MM.1S (cell line): ENCODE data around the gene SOWAHC.

Experiments
- EZH2 ChIP-seq: fragments of 300-600 bp; sonication (generic); optimal IDR thresholded peaks from 2 replicates; pipeline ENCODE3; 2017; ENCODE audit warnings: low read depth, mild to moderate bottlenecking, antibody characterized with exemption, low read length, mixed read lengths
- EZH2phosphoT487 ChIP-seq: fragments of 300-600 bp; sonication (generic); IDR thresholded peaks from 2 replicates; pipeline ENCODE4 v1.6.1; 2018; ENCODE audit warnings: antibody characterized with exemption, low read length
- TF ChIP-seq, protein P1 (sequence below): fragments of 300-600 bp; sonication (generic); IDR thresholded peaks from 2 replicates; pipeline ENCODE4 v1.5.1; 2016; ENCODE audit warnings: antibody characterized with exemption, low read length, mixed read lengths

DNA sequence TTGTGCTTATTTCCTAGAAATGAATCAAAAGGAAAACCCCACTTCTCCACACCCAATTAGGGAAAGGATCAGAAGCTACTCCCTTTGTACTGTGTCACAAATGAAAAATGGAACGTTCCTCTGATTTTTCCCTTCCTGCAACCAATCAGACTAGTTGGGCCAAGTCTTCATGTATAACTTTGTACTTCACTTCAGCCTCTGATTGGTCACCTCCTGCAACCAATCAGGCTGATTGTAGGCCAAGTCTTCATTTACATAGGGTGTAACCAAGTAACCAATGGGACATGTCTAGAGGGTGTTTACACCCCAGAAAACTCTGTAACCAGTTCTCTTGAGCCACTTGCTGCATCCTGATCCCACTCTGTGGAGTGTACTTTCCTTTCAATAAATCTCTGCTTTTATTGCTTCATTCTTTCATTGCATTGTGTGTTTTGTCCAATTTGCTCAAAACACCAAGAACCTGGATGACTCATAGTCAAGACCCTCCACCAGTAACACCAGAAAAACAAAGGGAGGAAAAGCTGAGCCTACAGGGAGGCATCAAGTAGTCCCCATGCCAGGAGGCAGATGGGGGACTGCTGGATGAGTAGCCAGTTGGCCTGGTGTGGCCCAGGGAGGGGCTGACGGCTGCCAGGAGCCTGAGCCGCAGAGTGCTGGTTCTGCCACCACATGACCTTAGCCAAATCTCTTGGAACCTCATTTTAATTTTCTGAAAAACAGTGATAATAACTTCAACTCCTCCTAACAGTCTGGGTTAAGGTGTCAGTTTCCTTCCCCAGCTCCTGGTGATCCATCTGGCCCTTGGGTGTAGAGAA is 46.1 kb downstream of the SOWAHC start:
- TF ChIP-seq, protein P1, sequence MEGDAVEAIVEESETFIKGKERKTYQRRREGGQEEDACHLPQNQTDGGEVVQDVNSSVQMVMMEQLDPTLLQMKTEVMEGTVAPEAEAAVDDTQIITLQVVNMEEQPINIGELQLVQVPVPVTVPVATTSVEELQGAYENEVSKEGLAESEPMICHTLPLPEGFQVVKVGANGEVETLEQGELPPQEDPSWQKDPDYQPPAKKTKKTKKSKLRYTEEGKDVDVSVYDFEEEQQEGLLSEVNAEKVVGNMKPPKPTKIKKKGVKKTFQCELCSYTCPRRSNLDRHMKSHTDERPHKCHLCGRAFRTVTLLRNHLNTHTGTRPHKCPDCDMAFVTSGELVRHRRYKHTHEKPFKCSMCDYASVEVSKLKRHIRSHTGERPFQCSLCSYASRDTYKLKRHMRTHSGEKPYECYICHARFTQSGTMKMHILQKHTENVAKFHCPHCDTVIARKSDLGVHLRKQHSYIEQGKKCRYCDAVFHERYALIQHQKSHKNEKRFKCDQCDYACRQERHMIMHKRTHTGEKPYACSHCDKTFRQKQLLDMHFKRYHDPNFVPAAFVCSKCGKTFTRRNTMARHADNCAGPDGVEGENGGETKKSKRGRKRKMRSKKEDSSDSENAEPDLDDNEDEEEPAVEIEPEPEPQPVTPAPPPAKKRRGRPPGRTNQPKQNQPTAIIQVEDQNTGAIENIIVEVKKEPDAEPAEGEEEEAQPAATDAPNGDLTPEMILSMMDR = no peak
- no peak for TF ChIP-seq EZH2
- no peak for TF ChIP-seq EZH2phosphoT487
